Frontal cortex (tissue), 4 donors: ENCODE data around the gene PTGER2. TPM values are rescaled to one million over a fixed set of nuclear protein-coding genes. Genes with fewer than 3 reads are reported as not detected.

Source experiments
- DNase-seq, 2 donors: peaks; one replicate each; pipeline ENCODE4 v3.0.0; 2012; ENCODE audit warnings: low spot score in 2 of 2
- FAIRE-seq: peaks from 2 replicates; lab custom pipeline; 2012; peaks lifted over from hg19 to GRCh38; lab: Jason Lieb, UNC
- total RNA-seq: library from RNA; depleted of rRNA; stranded (reverse); fragments of >200 nt; gene quantifications from one replicate; pipeline ENCODE4 v1.2.3, GENCODE V29; 2014
- donor health status: control.
- donor health status: control.
- donor health status: control.

The PTGER2 gene
- total RNA-seq, 1 donor from 2014 or later: under 0.01 TPM

DNA sequence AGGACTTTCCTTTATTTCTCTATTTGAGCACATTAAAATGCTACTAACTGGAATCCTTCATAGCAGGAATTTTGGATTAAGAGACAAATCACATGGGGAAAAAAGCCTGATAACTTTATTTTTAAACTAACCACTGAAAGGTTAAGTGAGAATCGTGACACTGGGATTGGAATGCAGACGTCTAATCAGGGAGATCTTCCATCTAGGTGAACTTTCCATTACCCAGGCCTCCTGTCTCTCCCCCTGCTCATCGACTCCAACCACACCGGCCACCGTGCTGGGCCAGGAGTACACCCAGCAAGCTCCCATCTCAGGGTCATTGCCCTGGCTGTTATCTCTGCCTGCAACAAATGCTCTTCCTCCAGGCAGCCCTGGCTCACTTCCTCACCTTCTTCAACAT lies 19.0 kb downstream of the PTGER2 start:
- FAIRE-seq (no peak), DNase-seq (no peak)

DNA sequence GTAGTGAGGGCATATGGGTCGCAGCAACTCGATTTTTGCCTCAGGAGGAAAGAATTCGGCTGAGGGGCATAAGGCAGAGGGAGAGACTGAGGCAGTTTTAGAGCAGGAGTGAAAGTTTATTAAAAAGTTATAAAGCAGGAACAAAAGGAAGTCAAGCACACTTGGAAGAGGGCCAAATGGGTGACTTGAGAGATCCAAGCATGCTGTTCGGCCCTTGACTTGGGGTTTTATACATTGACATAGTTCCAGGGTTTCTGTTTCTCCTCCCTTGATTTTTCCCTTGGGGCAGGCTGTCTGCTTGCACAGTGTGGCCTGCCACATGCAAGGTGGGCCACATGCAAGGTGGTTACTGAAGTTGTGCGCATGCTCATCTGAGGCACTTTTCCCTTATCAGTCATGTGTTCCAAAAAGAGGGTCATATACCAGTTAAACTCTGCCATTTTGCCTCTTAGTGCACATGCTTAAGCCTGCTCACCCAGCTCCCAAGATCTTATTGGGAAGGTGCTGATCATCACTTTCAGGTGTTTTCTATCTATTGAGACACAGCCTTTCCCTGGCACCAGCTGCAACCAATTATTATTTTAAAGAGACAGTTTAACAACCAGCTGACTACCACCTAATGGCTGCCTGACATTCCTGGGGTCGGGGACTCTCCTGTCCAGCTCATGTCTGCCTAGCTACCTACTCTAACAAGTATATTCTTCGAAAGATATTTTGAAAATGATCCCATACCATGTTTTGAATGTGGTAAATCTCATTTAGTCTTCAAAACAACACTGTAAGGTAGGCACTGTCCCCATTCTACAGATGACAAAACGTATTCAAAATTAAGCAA lies 19.9 kb downstream of the PTGER2 start:
- FAIRE-seq: no peak
- DNase-seq: no peak

DNA sequence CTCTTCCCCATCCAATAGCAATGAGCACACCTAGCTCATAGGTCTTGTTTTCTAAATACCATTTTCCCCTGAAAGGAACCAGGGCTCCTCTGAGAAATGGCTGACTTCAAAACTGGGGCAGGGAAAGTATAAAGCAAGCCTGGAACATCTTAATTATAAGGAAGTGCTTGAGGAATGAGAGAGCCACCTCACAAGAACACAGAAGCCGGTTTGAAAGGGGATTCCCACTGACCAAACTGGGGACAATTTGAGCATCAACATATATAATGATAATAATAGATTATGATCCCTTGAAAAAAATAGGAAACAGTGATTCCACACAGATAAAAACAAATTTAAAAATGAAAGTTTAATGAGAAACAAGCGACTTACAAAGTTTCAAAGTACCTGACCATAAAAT lies 22.1 kb downstream of the PTGER2 start:
- FAIRE-seq: no peak

DNA sequence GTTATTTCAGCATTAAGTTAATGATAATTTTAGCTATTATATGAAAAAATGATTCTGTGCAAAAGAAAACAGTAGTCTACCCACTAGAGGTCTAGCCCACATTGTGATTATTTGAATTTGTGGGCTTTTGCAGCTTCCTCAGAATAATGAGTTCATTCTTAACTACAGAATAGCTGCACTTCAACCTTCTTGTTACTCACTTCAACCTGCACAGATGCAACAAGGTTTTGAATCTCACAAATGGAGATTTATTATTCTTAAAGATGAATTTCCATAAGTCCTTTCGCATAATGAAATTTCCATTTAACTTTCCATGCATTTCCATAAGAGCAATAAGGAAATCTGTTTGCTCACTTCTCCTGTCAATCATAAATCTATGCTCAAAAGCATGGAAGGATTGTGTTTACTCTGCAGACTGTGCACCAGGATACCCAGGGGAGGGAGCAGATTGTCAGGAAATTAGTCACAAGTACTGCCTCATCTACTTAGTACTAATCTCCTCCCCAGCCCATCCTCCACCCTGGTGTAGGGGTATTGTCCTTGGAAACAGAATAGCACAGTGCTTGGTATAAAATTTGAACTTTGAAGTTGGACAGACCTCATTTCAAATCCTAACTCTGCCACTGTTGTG lies 24.1 kb downstream of the PTGER2 start:
- FAIRE-seq: no peak
- DNase-seq: no peak

More for the DNA sequence above, 22.1 kb downstream of the PTGER2 start:
- no peak for DNase-seq

DNA sequence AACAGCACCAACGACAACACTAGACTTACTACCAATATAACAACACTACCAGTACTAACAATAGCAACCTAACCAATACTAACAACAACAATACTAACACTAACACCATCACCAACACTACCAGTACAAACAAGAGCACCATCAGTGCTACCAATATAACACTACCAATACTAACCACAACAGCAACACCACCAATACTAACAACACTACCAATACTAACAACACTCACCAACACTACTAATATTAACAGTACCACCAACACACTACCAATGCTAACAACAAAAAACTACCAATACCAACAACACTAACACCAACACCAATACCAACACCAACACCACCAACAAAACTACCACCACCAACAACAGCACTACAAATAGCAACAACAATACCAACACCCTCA lies 25.1 kb downstream of the PTGER2 start:
- no peak for DNase-seq
- no peak for FAIRE-seq

DNA sequence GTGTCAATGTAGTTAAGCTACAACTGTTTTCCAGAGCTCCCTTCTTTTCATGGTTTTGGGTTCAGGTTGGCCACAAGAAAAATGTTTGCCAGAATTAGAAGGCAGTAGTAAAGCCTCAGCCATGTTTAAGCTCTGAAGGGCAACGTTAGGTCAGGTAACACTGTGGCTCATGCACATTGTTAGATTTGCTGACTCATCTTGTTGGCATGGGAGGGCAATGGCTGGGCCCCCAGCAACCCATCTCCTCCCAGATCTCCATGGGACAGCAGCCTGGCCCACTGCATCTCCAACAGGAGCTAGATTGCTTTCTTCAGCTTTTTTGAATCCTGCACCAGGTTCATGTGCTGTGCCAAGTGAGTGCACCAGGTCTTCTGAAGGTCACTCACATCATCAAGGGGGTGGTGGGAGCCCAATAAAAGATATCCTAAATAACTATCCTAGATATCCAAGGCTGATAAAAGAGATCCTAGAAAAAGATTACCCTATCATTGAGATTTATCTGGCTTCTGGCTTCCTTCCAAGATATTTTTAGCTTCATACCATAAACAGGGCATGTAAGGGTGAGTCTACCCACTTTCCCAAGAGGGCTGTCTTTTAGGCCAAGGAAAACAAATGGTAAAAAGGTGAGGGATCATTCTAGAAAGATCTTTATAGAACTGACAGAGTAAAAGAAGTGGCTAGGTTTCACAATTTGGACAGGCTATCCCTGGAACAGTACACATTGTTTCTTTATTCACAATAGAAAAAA lies 28.9 kb downstream of the PTGER2 start:
- FAIRE-seq (no peak), DNase-seq (no peak)

DNA sequence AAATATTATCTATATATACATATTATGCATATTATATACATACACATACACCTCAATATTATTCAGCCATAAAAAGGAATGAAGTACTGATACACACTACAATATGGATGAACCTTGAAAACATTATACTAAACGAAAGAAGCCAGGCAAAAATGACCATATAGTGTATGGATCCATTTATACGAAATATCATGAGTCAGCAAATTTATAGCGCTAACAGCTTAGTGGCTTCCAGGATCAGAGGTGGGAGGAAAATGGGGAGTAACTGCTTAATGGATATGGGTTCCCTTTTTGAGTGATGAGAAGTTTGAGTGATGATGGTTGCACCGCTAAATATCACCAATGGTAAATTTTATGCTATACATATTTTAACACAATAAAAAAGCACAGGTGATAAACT lies 32.7 kb downstream of the PTGER2 start:
- FAIRE-seq (no peak), DNase-seq (no peak)

DNA sequence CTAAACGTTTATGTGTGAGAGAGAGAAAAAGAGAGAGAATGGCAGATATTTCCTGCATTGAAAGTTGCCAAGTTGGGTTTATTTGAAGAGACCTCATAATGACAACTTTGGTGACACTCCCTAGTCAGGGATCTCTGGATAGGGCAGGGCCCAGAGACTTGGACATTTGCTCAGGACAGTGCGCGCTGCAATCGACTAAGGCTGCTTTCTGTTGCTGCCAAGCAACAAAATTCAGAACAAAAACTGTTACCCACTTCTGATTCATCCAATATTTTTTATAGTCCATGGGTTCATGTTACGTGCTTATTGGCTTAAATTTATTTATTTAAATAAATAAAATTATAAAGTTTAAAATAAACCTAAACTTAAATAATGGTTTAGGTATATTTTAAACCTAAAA lies 34.2 kb downstream of the PTGER2 start:
- DNase-seq (no peak), FAIRE-seq (no peak)

DNA sequence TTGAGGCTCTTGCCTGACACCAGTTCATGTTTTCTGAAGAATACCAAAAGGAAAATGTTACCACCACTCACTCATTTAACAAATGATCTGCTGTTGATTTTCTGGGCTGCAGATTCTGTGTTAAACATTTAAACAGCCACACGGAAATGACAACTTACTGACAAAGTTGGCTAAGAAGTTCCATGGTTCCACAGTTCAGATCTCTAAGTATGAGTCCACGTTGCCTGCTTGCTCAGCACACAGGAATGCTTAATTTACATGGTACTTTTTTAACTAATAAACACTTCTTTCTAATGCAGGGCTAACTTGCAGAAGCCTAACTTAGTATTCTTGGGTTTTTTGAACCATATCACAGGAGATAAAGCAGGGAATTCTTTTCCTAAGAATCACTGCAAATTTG lies 34.7 kb downstream of the PTGER2 start:
- FAIRE-seq (no peak), DNase-seq (no peak)

DNA sequence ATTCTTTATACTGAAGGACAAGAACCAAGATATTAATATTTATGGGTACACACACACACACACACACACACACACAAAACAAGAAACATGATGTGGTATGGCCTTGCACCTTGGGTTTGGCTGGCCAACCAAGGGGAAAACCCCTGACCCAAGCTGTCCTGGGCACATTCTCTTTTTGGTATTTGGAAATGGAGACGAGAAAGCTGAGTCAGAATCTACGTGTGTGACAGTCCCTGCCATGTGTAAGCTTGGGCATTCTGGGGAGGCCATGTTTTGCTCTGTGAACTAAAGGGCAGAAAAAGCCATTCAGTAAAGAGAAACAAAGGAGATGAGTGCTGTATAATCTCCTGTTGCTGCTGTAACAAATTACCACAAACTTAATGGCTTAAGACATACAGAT lies 35.6 kb downstream of the PTGER2 start:
- no peak for FAIRE-seq

DNA sequence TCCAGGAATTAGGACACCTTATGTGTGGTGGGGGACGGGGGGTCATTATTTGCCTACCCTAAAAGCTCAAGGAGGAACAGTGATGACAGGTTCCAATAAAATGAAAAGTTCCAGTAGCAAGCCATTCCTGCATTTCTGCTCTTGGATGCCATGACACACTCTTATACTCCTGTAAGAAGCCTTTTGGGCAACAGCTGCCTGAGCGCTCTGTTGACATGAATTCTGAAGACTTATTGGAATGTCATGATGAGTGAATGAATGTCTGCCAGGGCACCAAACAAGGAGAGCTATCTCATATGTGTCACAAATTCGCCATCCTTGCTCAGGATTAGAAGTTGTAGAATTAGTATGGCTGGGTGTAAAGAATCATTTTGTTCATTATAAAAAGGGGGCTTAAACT lies 36.3 kb downstream of the PTGER2 start:
- DNase-seq: no peak
- FAIRE-seq: no peak

More for the DNA sequence above, 35.6 kb downstream of the PTGER2 start:
- DNase-seq: no peak

DNA sequence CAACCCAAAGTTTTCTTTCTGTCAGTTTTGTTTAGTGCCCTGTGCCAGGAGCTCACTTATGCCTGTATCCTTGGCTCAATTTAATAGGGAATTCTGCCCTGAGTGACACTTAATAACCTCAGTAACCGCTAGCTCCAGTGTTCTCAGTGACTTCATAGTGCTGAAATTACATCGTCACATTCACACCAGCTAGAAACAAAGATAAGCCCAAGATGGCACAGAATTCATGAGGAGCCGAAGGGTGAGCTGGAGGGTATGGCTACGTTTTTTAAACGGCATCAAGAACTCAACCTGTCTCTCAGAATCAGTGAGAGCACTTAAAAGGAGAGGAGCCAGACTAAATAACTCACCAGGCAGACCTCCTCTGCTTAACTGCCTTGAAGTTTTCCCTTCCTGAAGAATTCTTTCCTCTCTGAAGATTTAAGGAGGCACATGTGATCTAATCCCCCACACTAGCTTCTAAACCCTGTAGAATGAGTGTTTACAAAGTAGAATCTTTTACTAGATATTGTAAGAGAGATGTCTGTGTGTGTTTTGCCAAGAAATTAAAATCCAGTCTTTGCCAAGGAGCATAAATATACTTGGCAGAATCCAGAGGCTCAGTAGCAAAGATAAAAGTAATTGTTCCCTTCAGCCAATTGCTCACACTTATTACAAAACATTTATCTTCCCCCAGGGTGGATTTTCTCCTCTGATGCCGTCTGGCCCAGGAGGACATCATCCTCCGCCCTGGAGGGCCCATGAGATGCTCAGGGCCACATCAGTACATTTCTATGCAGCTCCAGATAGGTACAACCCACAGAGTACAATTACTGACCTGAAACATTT lies 37.3 kb downstream of the PTGER2 start:
- DNase-seq (no peak), FAIRE-seq (no peak)

DNA sequence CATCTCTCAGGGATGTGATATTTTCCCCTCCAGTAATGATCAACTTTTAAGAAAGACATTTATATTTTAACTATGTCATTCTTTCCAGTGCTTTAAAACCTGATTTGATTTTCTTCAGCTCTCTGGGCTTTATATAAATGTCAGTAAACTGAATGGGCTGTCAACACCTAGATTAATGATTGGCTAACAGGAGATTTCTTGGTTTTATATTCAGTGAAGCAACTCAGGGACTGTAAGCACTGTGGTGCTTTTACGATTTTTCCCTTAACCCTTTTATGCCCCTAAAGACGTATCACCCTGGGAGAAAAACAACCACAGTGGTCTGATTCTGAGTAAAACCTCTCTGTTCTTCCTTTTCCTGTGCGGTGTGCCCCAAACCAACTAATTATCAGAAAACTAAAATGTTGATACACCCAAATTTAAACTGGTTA lies 38.0 kb downstream of the PTGER2 start:
- no peak for FAIRE-seq
- no peak for DNase-seq

DNA sequence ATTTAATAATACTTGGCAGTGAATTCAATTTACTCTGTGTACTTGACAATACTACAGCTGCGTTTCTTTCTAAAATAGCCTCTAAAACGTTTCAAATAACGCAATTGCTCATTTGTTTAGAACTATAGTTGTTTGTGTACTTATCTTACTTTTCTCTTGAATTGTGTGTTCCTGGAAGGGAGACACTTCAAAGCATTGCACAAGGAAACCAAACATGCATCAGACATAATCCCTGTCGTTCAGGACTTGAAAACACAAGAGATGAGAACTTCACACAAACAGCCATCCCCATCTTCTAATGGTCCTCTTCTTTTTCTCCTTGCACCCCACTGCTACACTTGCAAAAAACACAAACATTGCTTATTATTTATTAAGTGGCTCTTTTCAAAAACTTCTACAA lies 38.5 kb downstream of the PTGER2 start:
- no peak for DNase-seq
- FAIRE-seq: no peak

DNA sequence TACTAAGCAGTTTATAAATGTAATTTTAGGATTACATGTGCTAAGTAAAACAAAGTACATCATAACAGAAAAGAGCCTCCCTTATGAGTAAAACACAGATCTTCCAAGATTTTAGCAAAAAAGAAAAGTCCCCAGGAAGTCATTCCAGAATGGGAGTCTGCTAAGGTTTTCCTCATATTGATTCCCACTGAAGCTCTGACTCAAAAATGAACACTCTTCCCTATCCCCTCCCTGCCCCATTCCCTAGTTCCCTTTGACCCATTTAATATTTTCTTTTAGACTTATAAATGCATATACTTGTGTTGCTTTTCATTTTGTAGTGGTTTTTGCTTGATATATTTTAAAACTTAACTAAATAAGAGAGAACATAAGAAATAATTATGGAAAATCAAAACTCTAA lies 40.1 kb downstream of the PTGER2 start:
- no peak for DNase-seq
- FAIRE-seq: no peak

DNA sequence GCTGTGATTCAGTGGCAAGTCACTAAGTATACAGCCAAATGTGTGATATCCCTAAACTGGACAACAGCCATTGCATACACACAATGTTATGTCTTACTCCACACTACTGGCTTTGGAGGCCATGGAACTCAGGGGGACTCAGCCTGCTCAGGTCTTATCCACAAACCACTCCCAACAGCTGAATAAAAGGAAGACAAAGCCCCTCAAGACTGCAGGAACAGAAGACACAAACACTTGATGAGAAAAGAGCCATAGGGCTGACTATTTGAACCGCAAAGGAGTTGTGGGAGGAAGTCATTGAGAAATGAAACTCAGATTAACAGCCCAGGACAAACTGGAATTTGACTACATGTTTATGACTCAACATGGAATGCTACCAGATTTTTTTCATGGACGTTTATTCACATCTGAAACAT lies 40.9 kb downstream of the PTGER2 start:
- no peak for DNase-seq
- no peak for FAIRE-seq

DNA sequence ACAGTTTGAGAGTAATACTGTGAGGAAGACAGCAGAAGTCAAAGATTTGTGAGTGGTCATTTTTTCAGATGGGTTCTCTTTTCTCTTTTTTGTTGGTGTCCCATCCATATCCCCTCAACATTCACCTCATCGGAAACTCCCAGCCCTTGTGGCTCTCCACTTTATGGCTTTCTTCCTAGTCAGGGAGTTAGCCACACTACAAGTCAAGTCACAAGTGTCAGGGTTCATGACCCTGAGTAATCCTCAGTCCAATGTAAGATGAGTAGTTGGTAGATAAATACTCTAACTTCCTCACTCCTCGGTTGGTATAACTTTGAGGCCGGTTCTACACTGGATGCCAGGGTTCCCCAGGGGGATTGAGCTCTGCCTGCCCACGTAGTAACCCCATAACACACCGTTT lies 41.4 kb downstream of the PTGER2 start:
- DNase-seq (no peak), FAIRE-seq (no peak)

DNA sequence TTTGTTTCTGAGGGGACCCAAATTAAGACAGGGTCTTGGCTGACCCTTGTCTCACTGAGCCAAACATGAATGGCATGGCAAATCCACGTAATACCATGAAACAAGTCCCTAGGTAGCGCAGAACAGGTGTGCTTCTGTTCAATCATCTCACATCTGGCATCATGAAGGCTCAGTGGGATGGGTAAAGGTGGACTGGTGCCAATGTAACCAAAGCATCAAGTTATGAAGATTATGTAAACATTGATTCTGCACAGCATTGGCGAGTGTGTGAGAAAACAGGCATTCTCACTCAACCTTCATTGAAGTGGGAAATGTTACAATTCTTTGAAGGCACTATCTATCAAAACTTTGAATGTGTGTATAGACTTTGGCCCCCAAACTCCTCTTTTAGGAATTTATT lies 41.9 kb downstream of the PTGER2 start:
- FAIRE-seq: no peak
- no peak for DNase-seq

DNA sequence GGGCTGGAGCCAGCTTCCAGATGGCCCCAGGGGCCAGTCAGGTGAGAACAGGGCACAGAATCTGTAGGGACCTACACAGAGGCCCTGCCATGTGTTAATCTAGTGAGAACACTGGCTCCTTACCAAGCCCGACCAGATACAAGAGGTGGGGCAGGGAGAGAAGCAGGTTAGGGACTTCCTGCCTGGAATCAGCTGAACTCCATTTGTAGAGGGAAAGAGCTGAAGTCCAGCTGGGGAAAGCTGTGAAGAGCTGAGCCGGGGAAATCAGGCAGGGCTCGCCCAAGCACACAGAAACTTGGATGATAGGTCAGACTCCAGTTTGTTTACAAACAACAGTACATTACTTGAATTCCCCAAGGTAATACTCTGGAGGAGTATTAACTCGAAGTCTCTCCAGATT lies 46.7 kb downstream of the PTGER2 start:
- DNase-seq: no peak
- FAIRE-seq: no peak
